HG02798 (cell line): ENCODE data around the gene RFESD.
"Not testable (repeated sequence)": the region's sequence is repeated elsewhere in the genome, so short reads cannot be mapped to it uniquely, and the experiment has no call there.

ENCODE experiments used
- ATAC-seq: cut with Tn5 transposase; IDR thresholded peaks from one replicate; pipeline ENCODE4 v1.9.1; 2021; ENCODE audit warnings: mild to moderate bottlenecking; ENCODE audit not compliant: unreplicated experiment, poor library complexity

RFESD gene

GRCh38 chr5:95704150-95704549 lies 57.6 kb downstream of the RFESD start:
- no peak for ATAC-seq

GRCh38 chr5:95706196-95706595 lies 59.6 kb downstream of the RFESD start:
- ATAC-seq, result not testable (repeated sequence)

- ATAC-seq, result no peak
Measured at GRCh38 chr5:95707055-95707454, 60.5 kb downstream of the RFESD start.
